Skeletal muscle cell (primary cell): ENCODE data around the gene ITGA1.
"Not testable (repeated sequence)": the region's sequence is repeated elsewhere in the genome, so short reads cannot be mapped to it uniquely, and the experiment has no call there.

Source experiments
- DNase-seq: peaks from one replicate; pipeline ENCODE4 v3.0.0-alpha.2; 2010; ENCODE audit warnings: low read depth
- H3K4me3 ChIP-seq: 2 replicates; pipeline ENCODE4 v1.5.1; 2011; ENCODE audit warnings: low read depth, mild to moderate bottlenecking, control low read depth, low read length, moderate library complexity

ITGA1 gene

DNA sequence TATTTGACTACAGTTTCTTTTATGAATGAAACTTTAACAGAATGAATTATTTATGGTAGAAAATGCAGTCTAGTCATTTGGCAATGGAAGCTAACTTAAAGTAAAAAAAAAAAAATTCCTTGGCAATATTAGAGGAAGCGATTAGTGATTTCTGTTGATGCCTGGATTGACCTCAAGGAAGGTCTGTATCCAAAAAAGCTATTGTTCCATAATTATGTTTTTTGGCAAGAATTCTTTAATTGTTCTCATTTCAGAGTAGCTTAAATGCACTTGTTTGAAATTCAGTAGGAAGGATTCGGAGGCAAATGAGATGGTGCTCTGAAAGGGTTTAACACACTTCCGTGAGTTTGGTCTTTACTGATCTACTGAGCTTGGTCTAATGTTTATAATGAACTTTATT is 61.8 kb downstream of the ITGA1 start:
- no peak for DNase-seq
- no peak overlapping the region for H3K4me3 ChIP-seq

GRCh38 chr5:52853650-52854049 is 65.9 kb downstream of the ITGA1 start:
- H3K4me3 ChIP-seq: no peak overlapping the region
- DNase-seq: no peak

GRCh38 chr5:52854301-52854700 is 66.6 kb downstream of the ITGA1 start:
- no peak overlapping the region for H3K4me3 ChIP-seq
- no peak for DNase-seq

DNA sequence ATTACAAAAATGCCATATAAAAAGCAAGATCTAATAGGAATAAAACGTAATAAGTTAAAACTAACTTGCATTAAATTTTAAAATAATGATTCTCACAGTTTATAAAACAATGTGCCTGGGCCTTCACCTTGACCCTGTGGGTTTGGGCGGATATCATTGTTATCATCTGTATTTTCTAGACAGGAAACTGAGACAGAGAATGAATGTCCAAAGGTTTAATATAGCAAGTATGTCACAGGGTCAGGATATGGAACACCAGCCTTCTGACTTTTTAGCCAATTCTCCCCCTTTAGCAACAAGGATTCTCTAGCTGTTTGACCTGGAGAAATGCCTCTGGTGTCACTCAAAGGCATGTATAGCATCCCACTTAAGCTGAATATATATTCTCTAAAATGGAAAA is 67.2 kb downstream of the ITGA1 start:
- no peak for DNase-seq

GRCh38 chr5:52856564-52856963 is 68.8 kb downstream of the ITGA1 start:
- no peak for DNase-seq
- no peak overlapping the region for H3K4me3 ChIP-seq

More for the DNA sequence above, 67.2 kb downstream of the ITGA1 start:
- no peak overlapping the region for H3K4me3 ChIP-seq

GRCh38 chr5:52859628-52860027 is 71.9 kb downstream of the ITGA1 start:
- no peak overlapping the region for H3K4me3 ChIP-seq
- peak; percentile 80 for DNase-seq

DNA sequence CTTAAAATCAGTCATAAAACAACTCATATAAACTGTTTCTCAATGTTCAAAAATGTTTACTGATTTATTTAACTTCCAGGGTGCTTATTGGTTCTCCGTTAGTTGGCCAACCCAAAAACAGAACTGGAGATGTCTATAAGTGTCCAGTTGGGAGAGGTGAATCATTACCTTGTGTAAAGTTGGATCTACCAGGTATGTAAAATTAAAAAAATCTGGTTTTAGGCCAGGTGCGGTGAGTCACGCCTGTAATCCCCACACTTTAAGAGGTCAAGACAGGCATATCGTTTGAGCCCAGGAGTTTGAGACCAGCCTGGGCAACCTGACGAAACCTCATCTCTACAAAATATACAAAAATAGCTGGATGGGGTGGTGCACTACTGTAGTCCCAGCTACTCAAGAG is 73.7 kb downstream of the ITGA1 start:
- DNase-seq: no peak
- H3K4me3 ChIP-seq: no peak overlapping the region

- H3K4me3 ChIP-seq: no peak overlapping the region
- no peak for DNase-seq
Measured at GRCh38 chr5:52863715-52864290, 76.1 kb downstream of the ITGA1 start.

DNA sequence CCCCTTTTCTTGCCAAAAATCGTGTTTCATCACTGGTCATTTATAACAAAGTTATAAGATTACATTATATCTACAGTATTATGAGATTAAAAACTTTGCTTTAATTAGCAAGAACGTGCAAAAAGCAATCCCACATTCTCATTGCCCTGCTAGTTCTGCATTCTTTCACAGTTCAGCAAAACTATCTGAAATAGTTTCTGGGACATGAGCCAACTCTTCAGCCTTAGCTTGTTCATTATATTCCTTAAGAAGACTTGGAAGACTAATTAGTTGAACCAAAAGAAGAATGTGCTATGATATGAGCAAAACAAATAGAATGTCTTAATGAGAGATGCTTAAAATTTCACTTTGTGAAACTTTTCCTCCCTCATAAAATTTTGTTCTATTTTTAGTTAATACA is 76.7 kb downstream of the ITGA1 start:
- H3K4me3 ChIP-seq: no peak overlapping the region

GRCh38 chr5:52864884-52865283 is 77.2 kb downstream of the ITGA1 start:
- DNase-seq: peak; percentile 78
- H3K4me3 ChIP-seq: no peak overlapping the region

More for the DNA sequence above, 76.7 kb downstream of the ITGA1 start:
- DNase-seq: no peak

- not testable (repeated sequence) for DNase-seq, H3K4me3 ChIP-seq
Measured at GRCh38 chr5:52865991-52866390, 78.3 kb downstream of the ITGA1 start.

DNA sequence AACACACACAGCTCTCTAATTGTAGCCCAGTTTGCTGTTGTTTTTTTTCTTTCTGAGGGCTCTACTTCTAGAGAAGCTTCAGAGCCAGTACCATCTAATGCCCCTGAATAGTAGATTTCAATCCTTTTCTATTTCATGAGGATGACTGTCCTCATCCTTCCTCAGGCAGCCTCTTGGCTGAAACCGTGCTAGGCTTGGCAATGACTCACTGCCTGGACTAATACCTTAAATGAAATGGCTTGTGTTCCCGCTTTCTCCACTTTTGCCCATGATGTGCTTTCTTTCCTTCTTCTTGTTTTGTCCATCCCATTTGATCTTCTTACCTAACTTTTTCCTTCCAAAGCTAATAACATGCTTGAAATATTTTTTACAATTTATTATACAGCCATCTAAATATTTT is 80.1 kb downstream of the ITGA1 start:
- no peak for DNase-seq
- no peak overlapping the region for H3K4me3 ChIP-seq

DNA sequence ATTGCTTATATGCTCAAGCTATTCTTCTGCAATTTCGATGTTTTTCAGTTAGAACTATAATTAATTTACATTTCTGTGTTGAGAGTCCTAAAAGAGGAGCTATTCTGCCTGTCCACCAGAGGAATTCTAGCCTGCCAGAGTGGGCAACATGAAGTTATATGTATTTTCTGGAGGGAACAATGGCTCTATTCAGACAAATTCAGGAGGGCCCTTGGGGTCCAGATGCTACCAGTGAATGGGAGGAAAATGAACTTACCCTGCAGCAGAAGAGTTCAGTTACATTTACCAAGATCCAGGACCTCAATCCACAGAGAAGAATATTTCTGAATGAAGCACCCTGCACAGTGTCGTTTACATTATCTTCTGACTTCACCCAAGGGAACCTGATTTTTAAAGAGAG is 80.7 kb downstream of the ITGA1 start:
- no peak overlapping the region for H3K4me3 ChIP-seq
- no peak for DNase-seq

DNA sequence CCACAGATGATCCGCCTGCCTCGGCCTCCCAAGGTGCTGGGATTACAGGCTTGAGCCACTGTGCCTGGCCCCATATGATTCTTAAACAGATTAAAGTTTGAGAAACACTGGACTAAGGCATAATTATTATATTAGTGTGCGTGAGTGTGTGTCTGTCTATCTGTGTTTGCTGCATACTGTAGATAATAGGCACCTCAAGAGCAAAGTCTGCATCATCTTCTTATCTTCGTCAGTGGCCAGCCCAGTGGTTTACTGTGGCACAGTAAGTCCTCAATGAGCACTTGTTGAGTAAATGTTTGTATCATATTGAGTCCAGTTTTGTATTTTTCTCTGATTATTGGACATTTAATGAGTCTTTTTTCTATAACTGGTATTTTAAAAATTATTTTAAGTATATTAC is 81.7 kb downstream of the ITGA1 start:
- no peak overlapping the region for H3K4me3 ChIP-seq
- DNase-seq: no peak

DNA sequence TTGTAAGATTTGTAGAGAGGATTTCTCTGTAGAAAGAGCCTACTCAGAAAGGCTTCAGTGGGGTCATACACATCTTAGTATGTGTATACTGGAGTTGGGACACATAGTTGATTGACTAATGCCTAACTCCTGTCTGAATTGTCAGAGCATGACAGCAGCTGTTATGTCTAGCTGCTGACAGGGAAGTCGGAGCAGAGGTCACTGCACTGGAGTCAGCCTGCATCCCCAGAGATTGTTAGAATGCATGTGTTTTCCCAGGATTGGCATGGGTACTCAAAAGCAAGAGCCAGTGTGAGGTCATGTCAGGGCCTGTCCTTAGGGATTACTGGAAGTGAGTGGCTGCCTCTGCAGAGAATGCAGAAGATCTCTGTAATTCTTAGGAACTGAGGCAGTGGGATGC is 82.7 kb downstream of the ITGA1 start:
- H3K4me3 ChIP-seq: no peak overlapping the region
- DNase-seq: peak; percentile 61

- no peak for DNase-seq
- H3K4me3 ChIP-seq: no peak overlapping the region
Measured at GRCh38 chr5:52875827-52876226, 88.1 kb downstream of the ITGA1 start.

- H3K4me3 ChIP-seq: no peak overlapping the region
- DNase-seq: no peak
Measured at GRCh38 chr5:52876456-52876855, 88.7 kb downstream of the ITGA1 start.

- no peak for DNase-seq
- no peak overlapping the region for H3K4me3 ChIP-seq
Measured at GRCh38 chr5:52878656-52879055, 90.9 kb downstream of the ITGA1 start.

DNA sequence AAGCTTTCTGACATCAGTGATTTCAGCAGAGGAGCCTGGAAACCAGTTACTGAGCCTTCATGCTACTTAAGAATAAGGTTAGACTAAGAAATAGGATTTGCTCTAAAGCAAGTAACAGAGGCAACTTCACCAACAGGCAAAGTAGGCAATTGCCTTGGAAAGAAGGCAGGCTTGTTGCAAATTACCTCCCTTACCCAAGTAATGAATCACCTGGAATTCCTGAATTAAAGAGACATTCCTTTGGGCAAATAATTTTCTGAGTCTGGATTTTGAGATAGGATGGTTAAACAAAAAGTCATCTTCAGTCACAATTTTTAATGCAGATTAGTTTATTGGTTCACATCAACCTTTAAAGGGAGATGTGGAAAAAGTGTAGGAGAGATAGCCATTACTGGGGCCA is 92.8 kb downstream of the ITGA1 start:
- no peak overlapping the region for H3K4me3 ChIP-seq
- DNase-seq: no peak

DNA sequence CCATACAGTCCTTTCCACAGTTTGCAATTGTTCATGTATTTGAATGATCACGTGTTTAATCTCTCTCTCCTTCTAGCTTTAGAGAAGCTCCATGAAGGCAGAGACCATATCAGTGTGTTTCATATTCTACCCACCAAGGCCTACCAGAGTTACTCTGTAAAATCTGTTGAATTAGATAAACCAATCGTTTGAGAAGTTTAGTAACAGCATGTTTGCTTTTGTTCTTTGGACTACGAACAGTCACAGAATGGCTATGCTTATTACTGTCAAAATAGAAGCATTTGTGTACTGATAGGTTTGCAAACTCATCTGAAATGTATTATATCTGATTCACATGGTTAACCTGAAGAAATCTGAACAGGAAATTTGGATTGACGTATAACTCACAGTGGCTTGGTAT is 93.8 kb downstream of the ITGA1 start:
- no peak for DNase-seq
- H3K4me3 ChIP-seq: no peak overlapping the region

- H3K4me3 ChIP-seq: no peak overlapping the region
Measured at GRCh38 chr5:52883110-52883509, 95.4 kb downstream of the ITGA1 start.

DNA sequence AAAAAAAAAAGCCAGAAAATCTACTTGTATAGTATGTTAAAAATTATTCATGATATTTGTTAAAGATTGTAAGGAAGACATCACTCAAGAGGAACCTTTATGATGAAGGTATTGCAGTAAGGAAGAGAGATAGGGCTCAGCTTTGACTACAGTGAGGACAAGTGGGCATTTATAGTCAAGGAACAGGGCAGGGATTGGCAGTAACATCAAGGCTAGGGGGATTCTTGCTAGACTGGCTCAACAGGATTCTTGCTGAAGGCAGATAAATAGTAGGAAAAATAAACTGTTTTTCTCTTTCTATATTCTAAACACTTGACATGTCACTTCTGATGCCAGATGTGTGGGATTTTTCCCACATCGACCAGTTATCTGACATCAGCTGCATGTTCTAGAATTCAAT is 96.7 kb downstream of the ITGA1 start:
- DNase-seq: no peak
- H3K4me3 ChIP-seq: no peak overlapping the region

More at GRCh38 chr5:52883110-52883509, 95.4 kb downstream of the ITGA1 start:
- DNase-seq: no peak
